GM18867 (cell line): ENCODE data around the gene SPATA33.
A peak's percentile ranks its signal among the peaks of the same experiment; 100 is the strongest.
"Not testable (repeated sequence)": the region's sequence is repeated elsewhere in the genome, so short reads cannot be mapped to it uniquely, and the experiment has no call there.

Experiments
- ATAC-seq: cut with Tn5 transposase; IDR thresholded peaks from one replicate; pipeline ENCODE4 v1.9.1; 2021; ENCODE audit warnings: mild to moderate bottlenecking, moderate library complexity; ENCODE audit not compliant: unreplicated experiment

The SPATA33 gene

GRCh38 chr16:89691231-89691985 lies 33.8 kb downstream of the SPATA33 start:
- no peak for ATAC-seq

- ATAC-seq, result no peak
These were observed 34.4 kb downstream of the SPATA33 start for GRCh38 chr16:89691986-89692569.

GRCh38 chr16:89693289-89693731 lies 35.7 kb downstream of the SPATA33 start:
- no peak for ATAC-seq

- no peak for ATAC-seq
These were observed 36.5 kb downstream of the SPATA33 start for GRCh38 chr16:89693931-89694783.

GRCh38 chr16:89694784-89695085 lies 37.1 kb downstream of the SPATA33 start:
- not testable (repeated sequence) for ATAC-seq

- no peak for ATAC-seq
These were observed 37.6 kb downstream of the SPATA33 start for GRCh38 chr16:89695086-89695874.

GRCh38 chr16:89695875-89696669 lies 38.4 kb downstream of the SPATA33 start:
- no peak for ATAC-seq

- no peak for ATAC-seq
These were observed 39.1 kb downstream of the SPATA33 start for GRCh38 chr16:89696670-89697128.

GRCh38 chr16:89697161-89697615 lies 39.6 kb downstream of the SPATA33 start:
- ATAC-seq, result no peak

GRCh38 chr16:89697616-89698331 lies 40.1 kb downstream of the SPATA33 start:
- no peak for ATAC-seq

- ATAC-seq, result not testable (repeated sequence)
These were observed 41.1 kb downstream of the SPATA33 start for GRCh38 chr16:89698717-89699116.

GRCh38 chr16:89699629-89700099 lies 42.0 kb downstream of the SPATA33 start:
- not testable (repeated sequence) for ATAC-seq

- ATAC-seq, result peak; percentile 44
These were observed 42.5 kb downstream of the SPATA33 start for GRCh38 chr16:89700100-89700648.

- no peak for ATAC-seq
These were observed 43.2 kb downstream of the SPATA33 start for GRCh38 chr16:89700649-89701424.

GRCh38 chr16:89701425-89702406 lies 44.1 kb downstream of the SPATA33 start, which contains the start of gene SPATA2L:
SPATA2L (minus strand) TSS chr16:89701705; CDS start chr16:89701232, 473 bp downstream.
- peak; percentile 61 for ATAC-seq

- no peak for ATAC-seq
These were observed 46.6 kb downstream of the SPATA33 start for GRCh38 chr16:89704281-89704680.

GRCh38 chr16:89705006-89705405 lies 47.4 kb downstream of the SPATA33 start:
- no peak for ATAC-seq
